Posterior cingulate gyrus (tissue), 11 donors: ENCODE measurements around the gene ZNF705A.
"Not testable (repeated sequence)": the region's sequence is repeated elsewhere in the genome, so short reads cannot be mapped to it uniquely, and the experiment has no call there.

Experiments
- DNase-seq, 10 donors: peaks; one replicate each; pipeline versions ENCODE4 v3.0.0 to v3.0.0-alpha.2; 2020 to 2021; ENCODE audit warnings: mixed read lengths in 3 of 10
- intact Hi-C: fragments of 100-400 bp; cut with DNase I; formaldehyde crosslinking; loops from one replicate; pipeline ENCODE4 v1.15.1; 2023

Gene ZNF705A

GRCh38 chr12:8182923-8183322, 26.1 kb downstream of the ZNF705A start:
- intact Hi-C loops: not testable (repeated sequence)

GRCh38 chr12:8183346-8183745, 26.5 kb downstream of the ZNF705A start:
- intact Hi-C loops, DNase-seq: not testable (repeated sequence)

More at GRCh38 chr12:8182923-8183322, 26.1 kb downstream of the ZNF705A start:
- DNase-seq: not testable (repeated sequence)

GRCh38 chr12:8184206-8184605, 27.4 kb downstream of the ZNF705A start:
- intact Hi-C loops: not testable (repeated sequence)
- peak in 1 of 10 donors; percentile 61 for DNase-seq

GRCh38 chr12:8188088-8188487, 31.3 kb downstream of the ZNF705A start:
- intact Hi-C loops, DNase-seq: not testable (repeated sequence)

- DNase-seq, intact Hi-C loops: not testable (repeated sequence)
These were observed 41.0 kb downstream of the ZNF705A start for GRCh38 chr12:8197685-8198308.

GRCh38 chr12:8218711-8219382, 62.0 kb downstream of the ZNF705A start:
- DNase-seq: peak in 1 of 10 donors; percentile 76
- intact Hi-C loops: not testable (repeated sequence)

GRCh38 chr12:8221375-8221774, 64.6 kb downstream of the ZNF705A start:
- peak in 2 of 10 donors; percentile 27 to 75 for DNase-seq
- intact Hi-C loops: not testable (repeated sequence)

GRCh38 chr12:8221844-8222243, 65.0 kb downstream of the ZNF705A start:
- intact Hi-C loops, DNase-seq: not testable (repeated sequence)

- peak in 1 of 10 donors; percentile 75 for DNase-seq
- intact Hi-C loops: not testable (repeated sequence)
These were observed 65.5 kb downstream of the ZNF705A start for GRCh38 chr12:8222303-8222702.

- intact Hi-C loops, DNase-seq: not testable (repeated sequence)
These were observed 66.8 kb downstream of the ZNF705A start for GRCh38 chr12:8223646-8224045.

GRCh38 chr12:8224782-8225181, 68.0 kb downstream of the ZNF705A start:
- intact Hi-C loops: not testable (repeated sequence)

GRCh38 chr12:8226355-8226754, 69.5 kb downstream of the ZNF705A start:
- intact Hi-C loops: no loop called here
- DNase-seq: no peak

More at GRCh38 chr12:8224782-8225181, 68.0 kb downstream of the ZNF705A start:
- DNase-seq: not testable (repeated sequence)

- intact Hi-C loops: not testable (repeated sequence)
- DNase-seq: peak in 8 of 10 donors; percentile 43 to 93 (median 64)
These were observed 70.3 kb downstream of the ZNF705A start, which contains the start of gene FAM90A1 for GRCh38 chr12:8226992-8227731. TSS of gene FAM90A1 (minus strand) at chr12:8227618. CDS start at chr12:8224832, 2,786 bp downstream.

- DNase-seq, intact Hi-C loops: not testable (repeated sequence)
These were observed 70.9 kb downstream of the ZNF705A start for GRCh38 chr12:8227732-8228077.

- intact Hi-C loops, DNase-seq: not testable (repeated sequence)
These were observed 71.8 kb downstream of the ZNF705A start for GRCh38 chr12:8228607-8229006.

GRCh38 chr12:8229486-8229885, 72.7 kb downstream of the ZNF705A start:
- DNase-seq: peak in 1 of 10 donors; percentile 77
- intact Hi-C loops: not testable (repeated sequence)
